ENCODE data around the gene USP47.

The USP47 gene

GRCh38 chr11:11884351-11884750, 42.6 kb downstream of the USP47 start:
- TF ChIP-seq ZFP3 (CRISPR knock-in tag; IDR thresholded peaks at IDR 0.05) (no peak), ESRRG (CRISPR knock-in tag; IDR thresholded peaks at IDR 0.05) (no peak), GLIS3 (CRISPR knock-in tag; IDR thresholded peaks at IDR 0.05) (no peak), ARNTL (CRISPR knock-in tag; IDR thresholded peaks at IDR 0.05; ENCODE audit: borderline replicate concordance, low read depth) (no peak), RARB (CRISPR knock-in tag; IDR thresholded peaks at IDR 0.05) (no peak)
- ATAC-seq, result no peak

GRCh38 chr11:11884774-11885481, 43.2 kb downstream of the USP47 start:
- no peak for ATAC-seq
- TF ChIP-seq SNAI2 (CRISPR knock-in tag; IDR thresholded peaks at IDR 0.05) (no peak), ZFP3 (CRISPR knock-in tag; IDR thresholded peaks at IDR 0.05) (no peak)

- TF ChIP-seq ESRRG (CRISPR knock-in tag; IDR thresholded peaks at IDR 0.05), result no peak
- TF ChIP-seq SNAI2 (CRISPR knock-in tag; IDR thresholded peaks at IDR 0.05), result no peak
- no peak for TF ChIP-seq ZNF8 (CRISPR knock-in tag; IDR thresholded peaks at IDR 0.05)
- TF ChIP-seq ISL1 (CRISPR knock-in tag; IDR thresholded peaks at IDR 0.05), result no peak
- no peak for TF ChIP-seq ZFP30 (CRISPR knock-in tag; IDR thresholded peaks at IDR 0.05)
- no peak for TF ChIP-seq GLIS3 (CRISPR knock-in tag; IDR thresholded peaks at IDR 0.05)
- no peak for TF ChIP-seq BACH2 (CRISPR knock-in tag; IDR thresholded peaks at IDR 0.05; ENCODE audit: borderline replicate concordance)
- no peak for TF ChIP-seq PPARA (CRISPR knock-in tag; IDR thresholded peaks at IDR 0.05; ENCODE audit: borderline replicate concordance)
- no peak for TF ChIP-seq TCF4 (CRISPR knock-in tag; IDR thresholded peaks at IDR 0.05; ENCODE audit: borderline replicate concordance)
- no peak for TF ChIP-seq ZFP3 (CRISPR knock-in tag; IDR thresholded peaks at IDR 0.05)
- TF ChIP-seq ZNF70 (CRISPR knock-in tag; IDR thresholded peaks at IDR 0.05), result no peak
- no peak for TF ChIP-seq RARB (CRISPR knock-in tag; IDR thresholded peaks at IDR 0.05)
- TF ChIP-seq OSR1 (CRISPR knock-in tag; IDR thresholded peaks at IDR 0.05), result no peak
- no peak for TF ChIP-seq CSDC2 (CRISPR knock-in tag; IDR thresholded peaks at IDR 0.05)
- no peak for TF ChIP-seq TSHZ2 (CRISPR knock-in tag; IDR thresholded peaks at IDR 0.05)
- no peak for TF ChIP-seq PATZ1 (CRISPR knock-in tag; IDR thresholded peaks at IDR 0.05; ENCODE audit: borderline replicate concordance)
- TF ChIP-seq ARNTL (CRISPR knock-in tag; IDR thresholded peaks at IDR 0.05; ENCODE audit: borderline replicate concordance, low read depth), result no peak
- TF ChIP-seq CSRNP3 (CRISPR knock-in tag; IDR thresholded peaks at IDR 0.05), result no peak
- no peak for TF ChIP-seq TOX (CRISPR knock-in tag; IDR thresholded peaks at IDR 0.05; ENCODE audit: borderline replicate concordance)
- ATAC-seq, result no peak
Measured at GRCh38 chr11:11894486-11894885, 52.7 kb downstream of the USP47 start.

GRCh38 chr11:11895672-11896071, 53.9 kb downstream of the USP47 start:
- peak; percentile 57; the same call in 2 of the 3 replicates for ATAC-seq
- TF ChIP-seq ISL1 (CRISPR knock-in tag; IDR thresholded peaks at IDR 0.05), result no peak
- TF ChIP-seq ZFP3 (CRISPR knock-in tag; IDR thresholded peaks at IDR 0.05), result no peak
- TF ChIP-seq ZNF565 (CRISPR knock-in tag; conservative IDR thresholded peaks at IDR 0.05; ENCODE audit: low read depth), result no peak
- TF ChIP-seq CSDC2 (CRISPR knock-in tag; IDR thresholded peaks at IDR 0.05), result no peak
- TF ChIP-seq ESRRG (CRISPR knock-in tag; IDR thresholded peaks at IDR 0.05), result no peak
- TF ChIP-seq PATZ1 (CRISPR knock-in tag; IDR thresholded peaks at IDR 0.05; ENCODE audit: borderline replicate concordance), result no peak
- no peak for TF ChIP-seq ZNF8 (CRISPR knock-in tag; IDR thresholded peaks at IDR 0.05)
- TF ChIP-seq BACH2 (CRISPR knock-in tag; IDR thresholded peaks at IDR 0.05; ENCODE audit: borderline replicate concordance), result no peak
- no peak for TF ChIP-seq POU6F1 (CRISPR knock-in tag; IDR thresholded peaks at IDR 0.05; ENCODE audit: borderline replicate concordance, low read depth)
- TF ChIP-seq PPARA (CRISPR knock-in tag; IDR thresholded peaks at IDR 0.05; ENCODE audit: borderline replicate concordance), result no peak
- no peak for TF ChIP-seq ZC3H10 (CRISPR knock-in tag; IDR thresholded peaks at IDR 0.05)
- no peak for TF ChIP-seq SNAI2 (CRISPR knock-in tag; IDR thresholded peaks at IDR 0.05)

Measured in SK-N-SH treated with all-trans-retinoic acid at 6 μM for 48 hours (cell line).